Panc1 (cell line): Measurements from ENCODE around the gene SCYGR5.

Source experiments
- CTCF ChIP-seq: fragments of 450-650 bp; IDR thresholded peaks from 2 replicates; pipeline ENCODE4 v1.5.1; 2017; ENCODE audit warnings: mild to moderate bottlenecking
- POLR2AphosphoS5 ChIP-seq: IDR thresholded peaks from 2 replicates; pipeline ENCODE4 v1.6.1; 2012; ENCODE audit warnings: mild to moderate bottlenecking, low read depth, low read length, moderate library complexity
- REST ChIP-seq, 2 experiments: IDR thresholded peaks; 2 replicates each; pipeline ENCODE4 v1.6.1; 2011 to 2012; ENCODE audit warnings: low read depth in 2 of 2, control low read depth in 1 of 2, low read length in 1 of 2, mild to moderate bottlenecking in 1 of 2, moderate library complexity in 1 of 2; ENCODE audit not compliant: insufficient read depth in 1 of 2
- SIN3A ChIP-seq: IDR thresholded peaks from 2 replicates; pipeline ENCODE4 v1.6.1; 2012; ENCODE audit warnings: low read depth, mild to moderate bottlenecking, low read length, moderate library complexity, borderline replicate concordance; ENCODE audit not compliant: insufficient read depth
- TCF7L2 ChIP-seq: IDR thresholded peaks from 2 replicates; pipeline ENCODE4 v1.6.1; 2011; ENCODE audit warnings: mild to moderate bottlenecking, low read depth, low read length, inconsistent platforms

GRCh38 chr2:227630322-227630721 lies 36.3 kb upstream of the SCYGR5 start:
- TF ChIP-seq CTCF (no peak), POLR2AphosphoS5 (no peak), REST (IDR thresholded peaks at IDR 0.05; ENCODE audit: insufficient read depth in 1 of 2, low read depth in 2 of 2, low read length in 1 of 2) (no peak), SIN3A (no peak), TCF7L2 (no peak)
